Mesendoderm (in vitro differentiated cells): Measurements from ENCODE around the gene SGPL1.

Source experiments
- DNase-seq: peaks from one replicate; pipeline ENCODE4 v3.0.0; 2013
- H2AK5ac ChIP-seq: 2 replicates; pipeline ENCODE4 v1.6.1; 2013; ENCODE audit warnings: low read length, inconsistent platforms
- H2BK120ac ChIP-seq: 2 replicates; pipeline ENCODE4 v1.6.1; 2013; ENCODE audit warnings: low read depth, mild to moderate bottlenecking, low read length, moderate library complexity, mixed read lengths
- H2BK15ac ChIP-seq: replicated peaks from 2 replicates; pipeline ENCODE4 v1.6.1; 2013; ENCODE audit warnings: low read depth, mild to moderate bottlenecking, moderate library complexity
- H2BK5ac ChIP-seq: 2 replicates; pipeline ENCODE4 v1.6.1; 2013; ENCODE audit warnings: low read length, inconsistent platforms
- H3K18ac ChIP-seq: 2 replicates; pipeline ENCODE4 v1.6.1; 2013; ENCODE audit warnings: mild to moderate bottlenecking, low read length, mixed read lengths
- H3K23ac ChIP-seq: one replicate; pipeline ENCODE4 v1.6.1; 2013; ENCODE audit warnings: low read length
- H3K27ac ChIP-seq: 2 replicates; pipeline ENCODE4 v1.5.1; 2013; ENCODE audit warnings: low read depth, mild to moderate bottlenecking, inconsistent platforms, low read length, moderate library complexity
- H3K27me3 ChIP-seq: 2 replicates; pipeline ENCODE4 v1.6.1; 2013; ENCODE audit warnings: low read length, control low read depth, mild to moderate bottlenecking, inconsistent platforms; ENCODE audit not compliant: insufficient read depth, poor library complexity
- H3K36me3 ChIP-seq: 2 replicates; pipeline ENCODE4 v1.6.1; 2013; ENCODE audit warnings: low read length, inconsistent platforms; ENCODE audit not compliant: control insufficient read depth, insufficient read depth
- H3K4ac ChIP-seq: one replicate; pipeline ENCODE4 v1.6.1; 2013; ENCODE audit warnings: low read depth, mild to moderate bottlenecking, low read length, moderate library complexity
- H3K4me1 ChIP-seq: 2 replicates; pipeline ENCODE4 v1.6.1; 2013; ENCODE audit warnings: low read depth, low read length, inconsistent platforms; ENCODE audit not compliant: control insufficient read depth
- H3K4me2 ChIP-seq: 2 replicates; pipeline ENCODE4 v1.6.1; 2013; ENCODE audit warnings: low read length
- H3K4me3 ChIP-seq: 2 replicates; pipeline ENCODE4 v1.5.1; 2013; ENCODE audit warnings: mild to moderate bottlenecking, low read length
- H3K56ac ChIP-seq: one replicate; pipeline ENCODE4 v1.6.1; 2013; ENCODE audit warnings: low read length
- H3K79me1 ChIP-seq: 2 replicates; pipeline ENCODE4 v1.6.1; 2013; ENCODE audit warnings: low read length, inconsistent platforms
- H3K79me2 ChIP-seq: 2 replicates; pipeline ENCODE4 v1.6.1; 2013; ENCODE audit warnings: mild to moderate bottlenecking, low read length; ENCODE audit not compliant: control insufficient read depth, insufficient read depth
- H3K9ac ChIP-seq: 2 replicates; pipeline ENCODE4 v1.6.1; 2013; ENCODE audit warnings: low read length, inconsistent platforms
- H4K5ac ChIP-seq: one replicate; pipeline ENCODE4 v1.6.1; 2013; ENCODE audit warnings: low read length
- H4K8ac ChIP-seq: one replicate; pipeline ENCODE4 v1.6.1; 2013; ENCODE audit warnings: low read depth, mild to moderate bottlenecking, control low read depth, low read length, moderate library complexity
- WGBS: extraction: QIAGEN DNeasy Blood & Tissue Kit; methylation state at CpG from one replicate; pipeline ENCODE4 v1.1.7; 2013; ENCODE audit warnings: low lambda C conversion rate, missing lambda C conversion rate; ENCODE audit not compliant: insufficient coverage; ENCODE audit errors: extremely low coverage; 5-methylcytosine and 5-hydroxymethylcytosine counted together

SGPL1 gene

DNA sequence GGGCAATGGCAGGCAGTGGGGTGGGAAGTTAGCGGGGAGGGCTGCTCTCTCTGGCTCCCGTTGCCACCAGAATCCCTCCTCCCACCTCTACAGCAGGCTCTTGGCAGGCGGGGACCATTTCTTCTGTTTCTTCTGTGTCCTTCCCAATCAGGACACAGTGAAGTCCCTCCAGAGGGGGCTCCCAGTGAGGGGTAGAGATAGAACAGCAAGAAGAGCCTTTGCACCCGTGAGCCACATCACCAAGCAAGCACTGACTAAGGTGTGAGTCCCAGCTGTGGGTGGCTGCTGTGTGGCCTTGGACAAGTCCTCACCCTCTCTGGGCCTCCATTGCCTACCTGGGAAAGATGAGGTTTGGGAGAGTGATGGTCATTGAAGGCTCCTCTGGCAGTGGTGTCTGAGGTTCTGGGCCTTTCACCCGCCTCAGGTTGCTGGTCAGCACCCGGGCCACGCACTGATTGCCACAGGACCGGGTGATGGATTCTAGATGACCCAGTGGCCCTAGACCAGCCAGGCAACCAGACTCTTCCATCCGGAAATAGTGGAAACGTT lies 98.6 kb downstream of the SGPL1 start:
- no peak overlapping the region for H2BK120ac ChIP-seq
- H3K9ac ChIP-seq = no peak overlapping the region
- no peak overlapping the region for H2AK5ac ChIP-seq
- no peak overlapping the region for H3K4ac ChIP-seq
- H2BK15ac ChIP-seq = no peak overlapping the region
- no peak overlapping the region for H4K5ac ChIP-seq
- H3K23ac ChIP-seq = no peak overlapping the region
- H3K4me1 ChIP-seq = no peaks in the 10 kb centered on the region
- no peak overlapping the region for H3K4me3 ChIP-seq
- H3K79me2 ChIP-seq = no peaks in the 10 kb centered on the region
- no peaks in the 10 kb centered on the region for H3K27me3 ChIP-seq
- no peak overlapping the region for H3K27ac ChIP-seq
- DNase-seq = no peak
- H3K79me1 ChIP-seq = no peaks in the 10 kb centered on the region
- no peaks in the 10 kb centered on the region for H3K36me3 ChIP-seq
- H3K18ac ChIP-seq = no peak overlapping the region
- no peak overlapping the region for H3K56ac ChIP-seq
- H4K8ac ChIP-seq = no peak overlapping the region
- WGBS = no CpG with 5 or more reads among the region's 10 CpGs
- no peak overlapping the region for H2BK5ac ChIP-seq
- no peak overlapping the region for H3K4me2 ChIP-seq

DNA sequence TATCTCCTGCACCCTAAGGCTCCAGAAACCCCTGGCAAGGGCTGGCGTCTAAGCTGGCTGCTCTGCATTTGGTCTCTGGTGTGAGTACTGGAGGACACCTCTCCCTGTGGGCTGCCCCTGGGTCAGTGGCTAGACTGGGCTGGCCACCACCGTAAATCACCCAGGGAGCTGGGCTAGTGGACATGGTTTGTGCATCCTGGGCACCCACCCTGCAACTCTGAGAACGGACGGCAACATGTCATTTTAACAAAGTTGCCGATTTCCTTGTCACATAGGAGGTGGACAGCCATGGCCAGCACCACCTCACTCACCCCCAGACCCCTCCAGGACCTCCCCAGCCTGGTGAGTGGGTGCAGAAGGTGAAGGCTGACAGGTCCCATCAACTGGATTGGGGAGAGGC lies 99.5 kb downstream of the SGPL1 start:
- H2BK5ac ChIP-seq = no peak overlapping the region
- H3K4me2 ChIP-seq = no peak overlapping the region
- no peak for DNase-seq
- no CpG with 5 or more reads among the region's 5 CpGs for WGBS
- no peak overlapping the region for H3K56ac ChIP-seq
- no peak overlapping the region for H3K4me3 ChIP-seq
- no peak overlapping the region for H2BK15ac ChIP-seq
- no peak overlapping the region for H2BK120ac ChIP-seq
- H3K27me3 ChIP-seq = no peaks in the 10 kb centered on the region
- no peak overlapping the region for H4K8ac ChIP-seq
- no peaks in the 10 kb centered on the region for H3K79me2 ChIP-seq
- no peak overlapping the region for H3K4ac ChIP-seq
- H3K79me1 ChIP-seq = no peaks in the 10 kb centered on the region
- no peak overlapping the region for H3K18ac ChIP-seq
- H3K4me1 ChIP-seq = no peaks in the 10 kb centered on the region
- no peak overlapping the region for H3K23ac ChIP-seq
- H2AK5ac ChIP-seq = no peak overlapping the region
- H3K36me3 ChIP-seq = no peaks in the 10 kb centered on the region
- no peak overlapping the region for H3K27ac ChIP-seq
- H4K5ac ChIP-seq = no peak overlapping the region
- no peak overlapping the region for H3K9ac ChIP-seq

DNA sequence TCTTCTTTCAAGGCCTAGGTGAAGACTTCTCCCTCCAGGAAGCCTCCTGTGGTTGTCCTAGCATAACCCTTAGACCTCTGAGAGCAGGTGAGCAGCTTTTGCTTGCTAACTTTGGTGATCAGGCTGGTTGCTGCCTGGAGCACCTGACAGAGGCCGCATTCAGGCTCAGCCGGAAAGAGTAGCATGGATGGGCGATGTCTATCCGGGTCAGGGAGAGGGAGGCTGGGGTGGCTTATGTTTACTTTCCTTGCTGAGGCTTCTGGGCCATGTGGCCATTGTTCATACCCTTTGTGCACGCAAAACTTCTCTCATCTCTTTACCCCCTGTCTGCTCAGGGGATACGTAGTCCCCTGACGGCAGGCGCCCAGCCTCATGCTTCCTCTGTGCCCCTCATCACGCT lies 100.1 kb downstream of the SGPL1 start:
- Histone ChIP-seq H3K4me1 (no peaks in the 10 kb centered on the region), H3K27me3 (no peaks in the 10 kb centered on the region), H3K18ac (no peak overlapping the region), H3K36me3 (no peaks in the 10 kb centered on the region), H3K23ac (no peak overlapping the region), H3K9ac (no peak overlapping the region), H3K4me2 (no peak overlapping the region), H3K4ac (no peak overlapping the region), H4K8ac (no peak overlapping the region), H3K4me3 (no peak overlapping the region), H3K56ac (no peak overlapping the region), H4K5ac (no peak overlapping the region), H3K27ac (no peak overlapping the region), H2BK120ac (no peak overlapping the region), H3K79me2 (no peaks in the 10 kb centered on the region), H2AK5ac (no peak overlapping the region), H2BK15ac (no peak overlapping the region), H2BK5ac (no peak overlapping the region), H3K79me1 (no peaks in the 10 kb centered on the region)
- no CpG with 5 or more reads among the region's 9 CpGs for WGBS
- DNase-seq = no peak

DNA sequence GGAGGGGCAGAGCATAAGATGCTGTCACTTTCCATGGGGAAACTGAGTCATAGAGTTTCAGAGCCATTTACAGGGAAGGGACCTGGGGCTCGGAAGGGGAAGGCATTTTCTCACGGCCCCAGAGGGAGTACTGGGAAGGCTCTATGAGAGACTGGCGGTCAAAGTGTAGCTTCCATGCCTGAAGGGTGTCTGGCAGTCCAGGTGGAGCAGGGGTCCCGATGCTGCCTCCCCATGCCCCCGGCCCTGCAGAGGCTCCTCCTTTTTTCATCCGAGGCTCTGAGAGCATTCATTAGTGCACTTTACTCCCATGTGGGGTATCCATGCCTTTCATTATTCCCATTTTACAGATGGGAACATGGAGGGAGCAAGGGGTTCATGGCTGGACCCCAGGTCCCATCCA lies 100.5 kb downstream of the SGPL1 start:
- H3K27ac ChIP-seq = no peak overlapping the region
- H3K4me2 ChIP-seq = no peak overlapping the region
- H2BK120ac ChIP-seq = no peak overlapping the region
- WGBS = no CpG with 5 or more reads among the region's 6 CpGs
- no peaks in the 10 kb centered on the region for H3K36me3 ChIP-seq
- H3K23ac ChIP-seq = no peak overlapping the region
- H3K9ac ChIP-seq = no peak overlapping the region
- no peak overlapping the region for H2BK15ac ChIP-seq
- H4K5ac ChIP-seq = no peak overlapping the region
- no peak overlapping the region for H3K4ac ChIP-seq
- no peaks in the 10 kb centered on the region for H3K27me3 ChIP-seq
- DNase-seq = no peak
- no peak overlapping the region for H3K56ac ChIP-seq
- no peak overlapping the region for H2BK5ac ChIP-seq
- H3K79me1 ChIP-seq = no peaks in the 10 kb centered on the region
- H3K79me2 ChIP-seq = no peaks in the 10 kb centered on the region
- H3K4me3 ChIP-seq = no peak overlapping the region
- H3K18ac ChIP-seq = no peak overlapping the region
- H4K8ac ChIP-seq = no peak overlapping the region
- H3K4me1 ChIP-seq = no peaks in the 10 kb centered on the region
- H2AK5ac ChIP-seq = no peak overlapping the region

DNA sequence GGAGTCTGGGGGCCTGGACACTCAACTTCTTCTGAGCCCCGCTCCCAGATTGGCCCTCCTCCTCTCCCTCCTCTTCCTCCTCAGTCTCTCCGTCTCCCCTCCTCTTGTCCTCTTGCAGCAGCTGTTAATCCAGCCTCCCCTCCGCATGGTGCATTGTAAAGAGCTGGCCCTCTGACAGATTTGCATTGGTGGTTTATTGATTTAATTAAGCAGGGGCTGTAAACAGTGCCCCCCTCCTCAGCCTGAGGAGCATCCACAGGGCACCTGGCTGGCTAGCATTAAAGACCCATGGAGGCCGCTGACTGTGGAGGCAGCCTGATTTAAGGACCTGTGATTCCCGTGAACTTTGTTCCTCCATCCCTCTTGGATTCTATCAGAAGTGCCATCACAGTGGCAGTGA lies 101.5 kb downstream of the SGPL1 start:
- Histone ChIP-seq H3K36me3 (no peaks in the 10 kb centered on the region), H3K18ac (no peak overlapping the region), H3K27me3 (no peaks in the 10 kb centered on the region), H3K4me2 (no peak overlapping the region), H4K8ac (no peak overlapping the region), H3K79me2 (no peaks in the 10 kb centered on the region), H3K27ac (no peak overlapping the region), H4K5ac (no peak overlapping the region), H2BK5ac (no peak overlapping the region), H3K4me1 (no peaks in the 10 kb centered on the region), H3K79me1 (no peaks in the 10 kb centered on the region), H3K9ac (no peak overlapping the region), H3K4ac (no peak overlapping the region), H2BK120ac (no peak overlapping the region), H3K4me3 (no peak overlapping the region), H3K23ac (no peak overlapping the region), H3K56ac (no peak overlapping the region), H2BK15ac (no peak overlapping the region), H2AK5ac (no peak overlapping the region)
- no CpG with 5 or more reads among the region's 5 CpGs for WGBS
- DNase-seq = no peak

DNA sequence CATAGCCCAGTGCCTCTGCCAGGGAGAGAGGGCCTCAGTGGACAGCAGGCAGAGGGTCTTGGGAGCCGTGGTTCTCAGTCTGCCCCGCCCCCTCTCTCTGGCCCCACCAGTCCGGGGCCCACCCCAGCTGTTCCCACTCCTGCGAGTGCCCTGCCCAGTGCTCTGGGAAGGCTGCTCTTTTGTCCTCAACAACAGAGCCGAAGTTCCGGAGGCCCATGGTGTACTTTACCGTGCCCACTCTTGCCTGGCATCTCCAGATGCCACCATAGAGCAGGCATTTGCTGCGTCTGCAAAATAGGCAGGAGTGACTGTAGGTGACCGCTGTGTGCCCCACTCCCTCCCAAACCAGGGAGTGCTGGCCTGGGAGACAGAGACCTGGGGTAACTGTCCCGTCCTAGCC lies 101.9 kb downstream of the SGPL1 start:
- no peak overlapping the region for H3K18ac ChIP-seq
- no peak overlapping the region for H3K56ac ChIP-seq
- no peak overlapping the region for H2BK5ac ChIP-seq
- WGBS = no CpG with 5 or more reads among the region's 10 CpGs
- H3K27ac ChIP-seq = no peak overlapping the region
- H2AK5ac ChIP-seq = no peak overlapping the region
- no peak overlapping the region for H3K23ac ChIP-seq
- no peak overlapping the region for H3K4me3 ChIP-seq
- H3K79me1 ChIP-seq = no peaks in the 10 kb centered on the region
- H4K5ac ChIP-seq = no peak overlapping the region
- H4K8ac ChIP-seq = no peak overlapping the region
- no peak overlapping the region for H3K4ac ChIP-seq
- no peaks in the 10 kb centered on the region for H3K27me3 ChIP-seq
- H2BK120ac ChIP-seq = no peak overlapping the region
- H2BK15ac ChIP-seq = no peak overlapping the region
- H3K79me2 ChIP-seq = no peaks in the 10 kb centered on the region
- H3K9ac ChIP-seq = no peak overlapping the region
- no peak for DNase-seq
- no peak overlapping the region for H3K4me2 ChIP-seq
- H3K4me1 ChIP-seq = no peaks in the 10 kb centered on the region
- H3K36me3 ChIP-seq = no peaks in the 10 kb centered on the region
